Ishikawa (cell line): Measurements from ENCODE around the gene IBSP.

ENCODE experiments used
- CEBPB ChIP-seq: IDR thresholded peaks from 2 replicates; pipeline ENCODE4 v1.6.1; 2012
- CREB1 ChIP-seq: IDR thresholded peaks from 2 replicates; pipeline ENCODE4 v1.6.1; 2012; ENCODE audit warnings: low read depth
- EGR1 ChIP-seq: IDR thresholded peaks from 2 replicates; pipeline ENCODE4 v1.6.1; 2012
- EP300 ChIP-seq: IDR thresholded peaks from 2 replicates; pipeline ENCODE4 v1.6.1; 2012; ENCODE audit warnings: borderline replicate concordance
- FOXM1 ChIP-seq: IDR thresholded peaks from 2 replicates; pipeline ENCODE4 v1.6.1; 2012; ENCODE audit warnings: low read depth, borderline replicate concordance
- MAX ChIP-seq: IDR thresholded peaks from 2 replicates; pipeline ENCODE4 v1.6.1; 2012
- NFIC ChIP-seq: IDR thresholded peaks from 2 replicates; pipeline ENCODE4 v1.6.1; 2012
- RAD21 ChIP-seq: IDR thresholded peaks from 2 replicates; pipeline ENCODE4 v1.6.1; 2012; ENCODE audit warnings: low read depth
- REST ChIP-seq: IDR thresholded peaks from 2 replicates; pipeline ENCODE4 v1.6.1; 2012; ENCODE audit warnings: low read depth, mild to moderate bottlenecking
- TAF1 ChIP-seq: IDR thresholded peaks from 2 replicates; pipeline ENCODE4 v1.6.1; 2012; ENCODE audit warnings: low read depth, mild to moderate bottlenecking
- TCF12 ChIP-seq: IDR thresholded peaks from 2 replicates; pipeline ENCODE4 v1.6.1; 2012; ENCODE audit warnings: low read depth
- TEAD4 ChIP-seq: IDR thresholded peaks from 2 replicates; pipeline ENCODE4 v1.6.1; 2012
- USF1 ChIP-seq: IDR thresholded peaks from 2 replicates; pipeline ENCODE4 v1.6.1; 2012
- YY1 ChIP-seq: IDR thresholded peaks from 2 replicates; pipeline ENCODE4 v1.6.1; 2012; ENCODE audit warnings: low read depth
- ZBTB7A ChIP-seq: IDR thresholded peaks from 2 replicates; pipeline ENCODE4 v1.6.1; 2012; ENCODE audit warnings: low read depth

Gene IBSP

GRCh38 chr4:87853108-87853507 lies 53.8 kb downstream of the IBSP start:
- TF ChIP-seq RAD21 (peak; percentile 70), TEAD4 (no peak)

- TF ChIP-seq MAX (no peak), EGR1 (no peak), FOXM1 (no peak), CEBPB (no peak), TAF1 (no peak), ZBTB7A (no peak), YY1 (no peak), REST (no peak)
Observed at GRCh38 chr4:87853891-87854290, 54.5 kb downstream of the IBSP start.

GRCh38 chr4:87855559-87855958 lies 56.2 kb downstream of the IBSP start:
- no peak for TF ChIP-seq TAF1
- no peak for TF ChIP-seq YY1
- TF ChIP-seq TCF12: no peak
- no peak for TF ChIP-seq REST
- TF ChIP-seq MAX: no peak
- TF ChIP-seq CEBPB: no peak
- TF ChIP-seq CREB1: no peak

GRCh38 chr4:87856816-87857215 lies 57.5 kb downstream of the IBSP start:
- no peak for TF ChIP-seq YY1

GRCh38 chr4:87857789-87858188 lies 58.4 kb downstream of the IBSP start:
- no peak for TF ChIP-seq MAX
- no peak for TF ChIP-seq YY1
- TF ChIP-seq FOXM1: no peak
- TF ChIP-seq ZBTB7A: no peak
- no peak for TF ChIP-seq CREB1
- no peak for TF ChIP-seq TAF1
- no peak for TF ChIP-seq REST
- TF ChIP-seq USF1: no peak
- no peak for TF ChIP-seq NFIC
- no peak for TF ChIP-seq RAD21
- no peak for TF ChIP-seq TCF12
- no peak for TF ChIP-seq CEBPB
- no peak for TF ChIP-seq EP300
- no peak for TF ChIP-seq EGR1
- TF ChIP-seq TEAD4: no peak
